ENCODE data around the gene SCN3B.
A peak's percentile ranks its signal among the peaks of the same experiment; 100 is the strongest.

Gene SCN3B

DNA sequence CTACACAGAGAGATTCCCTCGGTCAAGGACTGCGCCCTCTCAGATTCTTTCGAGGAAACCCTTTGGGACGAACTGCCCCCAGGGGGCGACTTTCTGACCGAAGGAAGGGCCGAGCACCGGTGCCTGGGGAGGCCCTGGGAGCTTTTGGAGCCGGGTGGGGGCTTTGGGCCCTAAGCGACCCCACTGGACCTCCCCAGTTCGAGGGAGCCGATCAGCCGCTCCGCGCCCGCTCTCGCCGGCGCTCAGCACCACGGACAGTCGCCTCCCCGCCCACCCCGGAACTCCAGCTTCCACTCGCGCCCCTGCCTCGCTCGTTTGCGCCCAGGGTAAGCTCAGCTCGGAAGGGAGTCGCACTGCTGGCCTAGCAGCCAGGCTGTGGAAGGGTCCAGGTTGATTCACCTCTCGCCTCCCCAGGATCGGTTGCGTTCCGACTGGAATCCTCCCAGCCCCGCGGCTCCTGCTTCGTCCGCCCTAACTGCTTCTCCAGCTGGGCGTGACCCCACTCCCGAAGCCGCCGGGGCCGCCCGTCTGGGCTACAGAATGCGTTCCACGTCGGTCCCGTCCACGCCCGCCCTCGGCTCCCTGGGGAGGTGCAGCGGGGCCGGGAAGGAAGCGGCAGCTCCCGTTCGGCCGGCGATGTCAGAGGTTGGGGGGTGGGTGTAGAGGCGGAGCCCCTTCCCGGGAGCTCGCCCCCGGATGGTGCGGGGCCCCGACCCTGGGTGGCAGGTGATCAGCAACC, 428 bp downstream of the SCN3B start:
- peak; percentile 72 for DNase-seq (ENCODE audit: low spot score)

DNA sequence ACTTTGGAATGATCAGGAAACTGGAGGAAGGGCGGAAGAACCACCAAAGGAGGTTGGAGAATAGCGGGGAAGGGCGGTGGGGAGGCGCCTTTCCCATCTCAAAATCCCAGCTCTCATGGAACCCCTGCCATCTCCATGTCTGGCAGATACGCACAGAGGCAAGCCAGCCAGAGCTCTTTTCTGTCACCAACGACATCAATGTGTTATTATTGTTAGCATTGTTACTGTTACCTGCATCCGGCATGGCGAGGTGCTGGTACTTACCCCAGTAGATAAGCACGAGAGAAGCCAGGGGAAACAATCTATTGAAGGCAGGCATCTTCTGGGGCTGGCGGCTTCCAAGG, 969 bp downstream of the SCN3B start:
- no peak for DNase-seq (ENCODE audit: low spot score)

DNA sequence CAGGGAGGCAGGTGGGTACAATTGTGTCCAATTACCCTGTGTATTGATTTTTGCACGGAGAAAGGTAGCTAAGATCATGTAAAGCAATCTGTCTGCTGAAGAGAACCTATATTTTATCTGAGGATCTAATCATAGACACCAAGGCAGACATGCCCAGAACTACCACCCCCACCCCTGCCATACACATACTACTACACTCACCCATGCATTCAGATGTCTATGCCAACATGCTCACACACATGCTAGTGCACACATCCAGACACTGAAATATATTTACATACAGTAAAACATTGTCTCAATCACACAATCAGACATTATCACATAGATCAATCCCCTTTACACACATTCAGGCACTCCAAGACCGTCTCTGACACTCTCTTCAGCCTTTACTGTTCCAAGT, 1.8 kb downstream of the SCN3B start:
- DNase-seq (ENCODE audit: low spot score): no peak

DNA sequence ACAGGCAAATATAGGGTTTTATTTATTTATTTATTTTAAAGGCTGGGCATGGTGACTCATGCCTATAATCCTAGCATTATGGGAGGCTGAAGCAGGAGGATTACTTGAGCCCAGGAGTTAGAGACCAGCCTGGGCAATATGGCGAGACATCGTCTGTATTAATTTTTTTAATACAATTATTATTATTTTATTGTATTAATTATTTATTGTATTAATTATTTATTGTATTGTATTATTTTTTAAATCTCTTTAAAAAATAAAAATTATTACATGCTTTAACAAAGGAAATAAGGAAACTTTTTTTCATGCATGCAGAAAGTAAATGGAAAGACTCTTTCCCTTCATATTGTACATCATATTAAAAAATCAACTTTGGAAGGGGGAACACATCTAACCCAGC, 3.5 kb downstream of the SCN3B start:
- no peak for DNase-seq (ENCODE audit: low spot score)

DNA sequence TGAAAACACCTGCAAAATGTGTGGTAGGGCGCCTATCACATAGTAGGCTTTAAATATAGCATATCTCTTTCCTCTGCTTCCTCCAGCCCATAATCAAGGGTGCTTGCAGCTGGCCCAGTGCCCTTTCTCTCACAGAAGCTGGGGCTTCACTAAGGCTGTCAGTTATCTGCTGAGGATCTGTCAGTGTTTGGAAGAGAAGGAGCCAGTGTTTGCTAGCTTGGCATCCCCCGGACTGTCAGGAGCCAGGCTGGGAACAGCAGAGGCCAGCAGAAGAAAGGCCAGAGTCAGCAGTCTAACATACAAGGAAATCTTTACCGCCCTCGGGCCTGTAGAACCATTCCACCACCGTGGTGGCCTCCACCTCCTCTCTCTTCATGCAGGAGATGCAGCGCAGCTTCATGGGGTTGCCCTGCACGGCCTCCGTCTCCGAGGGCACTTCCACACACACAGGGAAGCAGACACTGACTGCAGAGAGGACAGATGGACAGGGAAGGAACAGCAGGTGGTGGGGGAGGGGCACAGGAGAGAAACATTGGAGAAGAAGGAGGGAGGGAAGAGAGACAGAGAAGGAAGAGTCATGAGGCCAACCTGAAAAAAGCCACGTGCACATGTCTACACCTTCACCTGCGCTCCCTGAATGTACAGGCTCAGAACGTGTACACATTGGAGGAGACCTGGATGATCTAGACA, 9.0 kb downstream of the SCN3B start:
- no peak for DNase-seq (ENCODE audit: low spot score)

DNA sequence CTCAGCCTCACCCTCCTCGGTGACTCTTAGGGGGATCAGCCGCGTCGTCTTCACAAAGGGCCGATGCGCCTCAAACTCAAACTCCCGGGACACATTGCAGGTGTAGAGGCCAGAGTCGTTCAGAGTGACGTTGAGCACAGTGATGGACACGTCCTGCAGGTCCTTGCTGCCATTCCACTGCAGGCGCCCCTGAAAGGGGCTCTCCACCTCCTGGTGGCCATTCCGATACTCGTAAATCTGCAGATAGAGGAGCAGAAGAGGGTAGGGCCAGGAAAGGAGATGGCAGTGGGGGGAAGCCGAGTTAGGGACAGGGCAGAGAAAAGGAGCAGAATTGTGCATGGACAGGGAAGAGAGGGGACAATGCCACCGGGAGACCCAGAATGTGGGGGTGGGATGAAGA, 12.0 kb downstream of the SCN3B start:
- DNase-seq (ENCODE audit: low spot score): no peak

DNA sequence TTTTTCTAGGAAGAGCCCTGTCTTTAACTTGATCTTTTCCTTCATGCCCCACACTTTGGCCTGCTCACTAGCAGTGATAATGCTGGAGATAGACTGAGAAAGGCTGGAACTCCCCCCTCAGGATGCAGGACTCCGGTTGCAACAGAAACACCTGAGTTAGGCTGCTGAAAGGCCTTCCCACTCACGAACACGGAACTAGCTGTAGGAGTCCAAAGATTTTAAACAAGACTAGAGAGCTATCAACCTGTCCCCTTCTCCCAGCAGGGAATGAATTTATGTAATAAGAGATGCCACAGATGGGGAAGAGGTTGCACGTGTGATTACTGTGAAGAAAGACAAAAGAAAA, 13.0 kb downstream of the SCN3B start:
- DNase-seq (ENCODE audit: low spot score): no peak

DNA sequence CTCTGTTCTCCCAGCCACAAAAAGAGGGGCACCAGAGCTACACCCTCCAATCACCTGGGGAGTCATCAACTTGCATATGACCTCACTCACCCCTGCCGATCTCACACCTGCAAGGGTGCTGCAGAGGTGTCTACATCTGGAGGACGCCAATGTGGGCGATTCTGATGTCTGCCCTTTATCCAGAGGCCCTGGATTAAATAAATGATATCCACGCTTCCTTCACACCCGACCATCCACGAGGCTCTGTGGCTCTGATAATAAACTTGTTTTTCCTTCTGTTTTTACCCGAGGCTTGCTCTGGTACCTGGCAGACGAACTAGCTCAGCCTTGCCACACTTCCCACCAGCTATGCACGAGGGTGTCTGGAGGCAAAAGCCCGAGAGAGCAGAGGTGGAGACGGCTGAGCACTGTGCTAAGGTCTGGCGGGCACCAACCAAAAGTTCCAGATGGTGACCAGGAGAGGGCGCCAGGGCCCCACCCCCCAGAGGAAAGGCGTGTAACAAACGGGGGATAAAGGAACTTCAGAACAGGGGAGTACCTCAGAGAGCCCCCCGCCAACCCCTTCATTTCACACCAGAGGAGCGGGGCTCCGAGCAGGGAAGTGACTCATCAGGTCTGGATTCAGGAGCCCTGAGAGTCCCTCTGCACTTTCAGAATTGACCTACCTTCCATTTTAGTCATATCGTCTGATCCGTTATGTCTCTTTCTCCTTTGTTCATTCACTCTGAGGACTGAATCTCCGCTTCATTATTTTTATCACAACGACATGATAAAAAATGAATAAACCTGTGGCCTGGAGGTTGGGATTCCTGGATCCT, 13.5 kb downstream of the SCN3B start:
- DNase-seq (ENCODE audit: low spot score): peak; percentile 70

DNA sequence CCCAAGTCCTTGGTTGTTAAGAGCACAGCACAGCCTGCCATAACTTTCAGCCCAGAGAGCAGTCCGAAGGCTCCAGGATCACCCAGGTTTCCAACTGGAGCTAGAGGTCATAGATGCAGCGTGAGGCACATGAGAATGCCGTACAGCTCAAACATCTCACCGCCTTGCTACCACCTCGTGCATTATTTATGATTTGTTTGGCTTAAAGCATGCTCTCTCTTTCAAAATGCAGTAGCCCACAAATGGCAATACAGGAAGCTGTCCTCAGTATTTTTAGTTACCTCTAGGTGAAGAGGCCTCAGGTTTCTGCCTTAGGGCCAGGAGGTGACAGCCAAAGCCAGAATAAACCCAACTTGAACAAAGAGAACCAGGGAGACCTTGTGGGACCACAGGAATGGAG, 14.4 kb downstream of the SCN3B start:
- DNase-seq (ENCODE audit: low spot score): no peak

DNA sequence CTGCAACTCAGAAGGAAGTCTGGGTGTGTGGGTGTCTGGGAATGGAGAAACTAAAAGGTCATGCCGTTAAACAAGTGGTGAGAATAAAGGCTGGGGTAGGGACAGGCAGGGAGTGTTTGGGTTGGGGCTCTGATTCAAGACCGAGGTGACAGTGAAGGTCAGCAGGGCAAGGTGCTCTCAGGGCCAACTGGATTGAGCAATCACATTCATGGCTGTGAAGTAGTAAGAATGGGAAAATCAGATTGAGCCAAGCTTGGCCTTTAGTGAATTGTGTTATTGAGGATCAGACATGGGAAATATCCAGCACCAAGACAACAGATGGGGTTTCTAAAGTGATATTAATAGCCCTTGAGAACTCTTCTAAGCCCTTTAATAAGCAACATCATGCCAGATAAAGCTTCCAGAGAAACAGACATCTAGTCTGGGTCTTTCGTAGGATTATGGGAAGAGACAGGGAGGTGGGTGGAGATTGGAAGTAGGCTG, 24.3 kb downstream of the SCN3B start:
- DNase-seq (ENCODE audit: low spot score): no peak

DNA sequence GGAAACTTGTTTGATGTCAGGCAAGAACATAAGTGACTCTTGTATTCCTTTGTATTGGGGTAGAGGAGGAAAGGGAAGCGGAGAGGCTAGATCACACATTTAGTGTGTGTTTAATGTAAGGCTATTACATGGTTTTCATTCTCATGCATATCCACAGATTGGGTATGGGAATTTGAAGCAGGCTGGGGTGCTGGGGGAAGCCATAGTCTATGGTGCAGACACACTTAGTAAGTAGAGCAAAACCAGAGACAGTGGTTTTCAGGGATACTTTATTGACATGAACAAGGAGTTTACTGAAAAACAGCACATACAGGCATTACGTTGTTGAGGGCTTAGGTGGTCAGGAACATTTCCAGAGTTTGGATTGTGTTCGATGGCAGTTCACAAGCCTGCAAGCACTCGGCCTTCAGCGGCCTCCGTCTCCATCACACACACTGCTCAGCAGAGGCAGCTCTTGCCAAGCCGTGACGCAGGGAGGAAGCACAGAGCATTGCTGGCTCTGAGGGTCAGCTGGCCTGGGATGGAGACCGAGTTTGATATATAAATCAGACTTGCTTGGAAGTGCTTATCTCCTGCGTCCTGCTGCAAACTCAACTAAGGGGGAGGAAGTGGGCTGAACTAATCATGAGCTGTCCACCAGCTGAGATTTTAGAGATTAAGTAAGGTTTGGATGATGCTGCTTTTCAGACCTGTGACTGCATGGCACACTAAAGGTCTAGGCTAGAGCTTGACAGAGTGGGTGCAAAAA, 25.3 kb downstream of the SCN3B start:
- peak; percentile 69 for DNase-seq (ENCODE audit: low spot score)

DNA sequence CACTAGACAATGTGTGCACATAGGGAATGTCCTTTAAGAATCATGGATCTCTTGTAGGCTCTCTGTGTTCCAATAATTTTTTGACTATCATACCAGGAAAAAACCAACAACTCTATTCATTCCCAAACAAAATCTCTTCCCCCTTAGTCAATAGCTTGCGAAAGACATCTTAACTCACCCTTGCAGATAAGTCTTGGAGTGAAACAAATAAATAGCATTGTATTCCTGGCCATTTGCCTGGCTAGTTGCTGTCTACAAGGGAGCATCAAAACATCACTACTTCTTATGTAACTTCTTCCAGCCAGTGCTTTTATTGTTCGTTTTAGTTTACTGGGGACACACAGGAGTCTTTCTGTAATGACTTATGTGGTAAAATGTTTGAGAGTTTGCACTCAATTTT, 29.4 kb downstream of the SCN3B start:
- DNase-seq (ENCODE audit: low spot score): peak; percentile 33

DNA sequence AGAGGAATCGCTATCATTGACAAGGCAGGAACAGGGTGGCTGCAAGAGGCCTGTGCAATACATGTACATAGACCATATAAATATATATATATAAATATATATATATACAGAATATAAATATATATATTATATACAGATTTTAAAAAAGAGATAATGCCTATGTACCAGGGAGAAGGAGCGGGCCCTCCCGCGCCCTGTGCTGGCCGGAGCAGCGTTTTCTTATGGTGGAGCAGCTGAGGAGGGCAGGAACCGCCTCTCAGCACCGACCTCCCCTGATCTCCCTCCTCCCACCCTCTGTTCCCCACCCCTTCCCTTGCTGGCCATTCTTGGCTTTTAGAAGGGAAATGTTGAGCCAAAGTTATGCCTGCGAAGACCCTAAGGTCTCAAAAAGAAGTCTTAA, 31.8 kb downstream of the SCN3B start:
- DNase-seq (ENCODE audit: low spot score): no peak

DNA sequence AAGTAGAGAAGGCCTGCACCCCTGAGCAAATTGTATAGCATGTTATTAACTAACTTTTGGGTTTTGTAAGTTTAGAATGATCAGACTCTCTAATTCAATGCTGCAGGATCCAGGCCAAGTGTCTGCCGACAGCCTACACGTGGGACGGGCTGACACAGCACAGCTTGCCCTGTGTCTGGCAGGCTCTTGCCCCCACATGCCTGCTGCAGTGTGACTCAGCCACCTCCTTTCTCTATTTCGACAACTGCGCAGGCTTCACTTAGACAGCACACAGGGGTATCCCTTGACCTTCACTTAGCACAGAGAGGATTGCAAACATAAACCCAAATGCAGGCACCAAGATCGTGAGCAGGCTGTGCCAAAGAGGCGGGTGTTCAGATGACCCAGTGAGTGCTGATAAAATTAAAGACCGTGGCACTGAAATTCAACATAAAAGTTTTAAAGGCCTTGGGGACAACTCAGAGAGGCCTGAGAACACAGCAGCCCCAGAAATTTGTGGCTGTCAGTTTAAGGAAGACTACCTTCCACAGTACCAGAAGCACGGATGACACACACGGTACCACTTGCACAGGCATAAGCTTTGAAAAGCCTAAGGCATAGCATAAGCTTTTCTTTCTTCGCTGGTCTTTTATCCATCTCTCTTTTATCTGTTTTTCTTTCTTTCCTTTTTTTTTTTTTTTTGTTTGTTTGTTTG, 37.8 kb downstream of the SCN3B start:
- peak; percentile 92 for DNase-seq (ENCODE audit: low spot score)

DNA sequence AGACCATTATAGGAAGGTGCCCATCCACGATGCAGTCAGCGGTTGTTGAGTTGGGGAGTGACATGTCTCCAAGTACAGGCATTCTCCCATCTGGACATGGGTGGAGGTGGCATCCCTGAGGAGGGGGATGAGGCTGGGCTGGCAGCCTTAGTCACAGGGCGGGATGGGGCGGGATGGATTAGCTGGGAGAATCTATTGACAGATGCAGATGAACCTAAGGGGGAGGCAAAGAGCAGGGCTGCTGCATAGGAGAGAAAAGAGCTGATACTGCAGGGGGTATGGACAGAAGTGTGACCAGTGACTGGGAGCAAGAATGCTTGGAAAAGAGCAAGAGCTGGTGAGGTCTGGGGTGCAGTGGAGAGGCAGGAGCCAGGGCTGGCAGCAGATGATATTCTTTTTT, 42.7 kb downstream of the SCN3B start:
- no peak for DNase-seq (ENCODE audit: low spot score)

DNA sequence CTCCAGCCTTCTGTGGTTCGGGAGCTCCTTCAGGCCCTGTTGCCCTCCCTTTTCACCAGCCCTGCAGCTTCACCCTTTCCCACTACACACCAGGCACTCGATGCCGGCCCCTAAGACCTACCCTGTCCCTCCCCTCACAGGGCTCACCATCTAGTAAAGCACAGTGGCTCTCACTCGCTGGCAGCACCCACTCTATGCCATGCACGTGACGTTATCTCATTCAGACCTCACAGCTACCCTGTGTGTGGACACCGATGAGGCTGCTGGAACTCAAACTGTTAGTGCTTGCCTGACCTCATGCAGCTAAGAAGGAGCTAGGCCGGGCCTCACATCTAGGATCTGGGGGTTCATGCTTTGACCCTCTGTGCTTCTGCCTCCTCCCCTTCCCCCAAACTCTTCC, 45.5 kb downstream of the SCN3B start:
- DNase-seq (ENCODE audit: low spot score): no peak

DNA sequence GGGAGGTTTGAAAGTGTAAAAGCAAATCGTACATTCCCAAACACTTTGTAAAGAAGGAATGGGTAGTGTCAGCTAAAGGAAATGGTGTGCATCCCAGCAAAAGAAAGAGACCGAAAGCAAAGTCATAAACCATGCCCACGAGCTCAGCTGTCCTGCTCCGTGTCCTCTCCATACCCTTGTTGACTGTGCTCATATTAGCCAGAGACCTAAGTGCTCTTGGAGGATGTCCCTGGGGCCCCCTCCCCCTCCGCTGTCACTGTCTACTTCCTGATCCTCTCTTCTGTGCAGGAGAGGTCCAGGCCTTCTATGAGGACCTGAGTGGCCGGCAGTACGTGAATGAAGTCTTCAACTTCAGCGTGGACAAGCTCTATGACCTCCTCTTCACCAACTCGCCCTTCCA, 46.1 kb downstream of the SCN3B start:
- no peak for DNase-seq (ENCODE audit: low spot score)

DNA sequence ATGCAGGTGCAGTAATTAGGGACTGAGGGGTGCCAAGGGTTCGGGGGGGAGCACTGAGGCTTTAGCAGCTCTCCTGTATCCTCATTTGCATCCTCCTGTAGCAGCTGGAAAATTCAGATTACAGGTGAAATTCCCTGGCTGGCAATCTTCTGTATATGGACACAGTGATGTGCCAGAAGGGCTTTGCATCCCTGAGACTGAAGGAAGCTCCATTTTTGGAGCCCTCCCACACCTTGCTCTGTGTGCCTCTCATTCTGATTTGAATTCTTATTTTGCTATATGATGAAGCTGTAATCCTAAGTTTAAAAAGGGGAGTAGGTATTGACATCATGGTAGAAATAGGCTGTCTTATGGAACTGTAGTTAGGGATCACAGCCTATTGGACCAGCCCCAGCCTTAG, 46.6 kb downstream of the SCN3B start:
- no peak for DNase-seq (ENCODE audit: low spot score)

DNA sequence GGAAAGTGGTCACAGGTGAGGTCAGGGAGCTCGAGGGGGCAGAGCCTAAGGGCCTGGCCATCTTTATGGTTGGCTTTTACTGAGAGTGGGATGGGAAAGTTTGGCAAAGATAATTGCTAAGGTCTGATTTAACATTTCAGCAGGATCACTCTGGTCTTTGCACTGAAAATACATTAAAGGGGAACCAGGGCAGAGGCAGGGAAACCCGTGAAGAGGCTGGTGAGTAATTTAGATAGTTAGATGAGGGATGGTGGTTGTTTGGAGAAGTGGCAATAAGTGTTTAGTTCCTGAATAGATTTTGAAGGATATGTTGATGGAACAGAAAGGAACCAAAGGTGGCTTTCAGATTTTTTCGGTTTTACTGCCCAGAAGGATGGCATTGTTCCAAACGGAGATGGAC, 50.8 kb downstream of the SCN3B start:
- no peak for DNase-seq (ENCODE audit: low spot score)

DNA sequence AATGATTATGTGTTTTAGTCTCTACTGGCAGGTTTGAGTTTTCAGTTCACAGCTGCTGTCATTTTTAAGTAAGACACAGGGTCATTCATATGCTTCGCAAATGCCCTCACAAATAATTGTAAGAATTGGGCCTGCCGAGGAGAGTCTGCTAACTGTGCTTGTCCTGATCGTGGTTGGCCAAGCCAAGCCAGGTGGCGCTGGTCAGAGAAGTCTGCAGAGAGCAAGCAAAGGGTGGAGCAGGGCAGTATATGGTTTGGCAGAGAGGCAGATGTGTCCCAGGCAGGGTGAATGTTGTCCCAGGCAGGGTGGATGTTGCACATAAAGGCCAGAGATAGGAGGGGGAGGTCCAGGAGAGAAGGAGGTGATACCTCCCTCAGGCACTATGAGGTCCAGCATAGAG, 52.7 kb downstream of the SCN3B start:
- no peak for DNase-seq (ENCODE audit: low spot score)

DNA sequence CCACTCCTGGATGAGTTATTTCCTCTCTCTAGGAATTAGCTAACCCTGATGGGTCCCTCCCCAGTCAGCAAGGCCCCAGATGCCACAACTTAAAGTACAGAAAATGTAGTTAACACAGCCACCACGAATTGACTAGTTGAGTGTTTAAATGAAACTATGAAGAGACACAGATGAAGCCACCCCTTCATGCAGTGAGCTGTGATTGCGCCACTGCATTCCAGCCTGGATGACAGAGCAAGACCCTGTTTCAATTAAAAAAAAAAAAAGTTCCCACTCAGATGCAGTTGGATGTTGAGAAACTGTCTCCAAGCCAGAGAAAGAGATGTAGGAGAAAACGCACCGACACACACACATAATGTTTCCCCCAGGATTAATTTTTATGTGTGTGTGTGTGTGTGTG, 53.3 kb downstream of the SCN3B start:
- DNase-seq (ENCODE audit: low spot score): peak; percentile 71

DNA sequence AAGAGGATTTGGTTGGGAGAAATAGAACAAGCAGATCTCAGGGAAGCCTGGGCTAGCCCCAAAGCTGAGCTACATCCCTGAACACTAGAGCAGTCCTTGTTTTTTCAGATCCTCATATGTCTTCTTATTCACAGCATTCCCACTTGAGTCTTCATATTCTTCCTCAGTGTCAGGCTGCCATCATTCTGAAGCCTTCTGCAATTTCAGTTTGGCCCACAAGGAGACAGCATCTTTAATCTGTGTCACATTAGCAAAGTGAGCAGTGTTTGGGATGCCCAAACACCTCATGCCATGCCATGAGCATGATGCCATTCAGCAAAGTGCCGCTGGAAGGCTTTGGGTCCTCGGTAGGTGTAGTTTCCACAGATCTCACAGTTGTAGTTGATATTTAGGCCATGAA, 56.6 kb downstream of the SCN3B start:
- no peak for DNase-seq (ENCODE audit: low spot score)

All from AG08395 (cell line).